MM.1S (cell line): Measurements from ENCODE around the gene ARFGEF3.
"Not testable (repeated sequence)": the region's sequence is repeated elsewhere in the genome, so short reads cannot be mapped to it uniquely, and the experiment has no call there.

Experiments
- DNase-seq: peaks from one replicate; pipeline ENCODE4 v3.0.0-alpha.2; 2015
- H2AFZ ChIP-seq: fragments of 300-600 bp; sonication (generic); 2 replicates; pipeline ENCODE4 v1.6.0; 2016; ENCODE audit warnings: antibody characterized with exemption, low read length
- H3F3A ChIP-seq: fragments of 300-600 bp; sonication (generic); 2 replicates; pipeline ENCODE4 v1.6.1; 2016; ENCODE audit warnings: mild to moderate bottlenecking, antibody characterized with exemption, low read length, moderate library complexity, mixed read lengths; ENCODE audit not compliant: insufficient read depth
- H3K27ac ChIP-seq: fragments of 300-600 bp; sonication (generic); 2 replicates; pipeline ENCODE4 v1.5.1; 2016; ENCODE audit warnings: mild to moderate bottlenecking, low read length
- H3K27me3 ChIP-seq: fragments of 300-600 bp; sonication (generic); replicated peaks from 2 replicates; pipeline ENCODE4 v1.6.0; 2016; ENCODE audit warnings: low read length; ENCODE audit not compliant: insufficient read depth
- H3K36me3 ChIP-seq: fragments of 300-600 bp; sonication (generic); replicated peaks from 2 replicates; pipeline ENCODE4 v1.6.1; 2016; ENCODE audit warnings: mild to moderate bottlenecking, low read length, mixed read lengths; ENCODE audit not compliant: insufficient read depth
- H3K4me1 ChIP-seq: fragments of 300-600 bp; sonication (generic); 2 replicates; pipeline ENCODE4 v1.6.1; 2016; ENCODE audit warnings: low read length, mixed read lengths
- H3K4me2 ChIP-seq: fragments of 300-600 bp; sonication (generic); 2 replicates; pipeline ENCODE4 v1.6.0; 2016; ENCODE audit warnings: low read depth, low read length
- H3K4me3 ChIP-seq: fragments of 300-600 bp; sonication (generic); 2 replicates; pipeline ENCODE4 v1.5.1; 2016; ENCODE audit warnings: low read length, mixed read lengths
- H3K79me2 ChIP-seq: fragments of 300-600 bp; sonication (generic); 2 replicates; pipeline ENCODE4 v1.6.1; 2016; ENCODE audit warnings: mixed run types, low read length, mixed read lengths
- H3K9ac ChIP-seq: fragments of 300-600 bp; sonication (generic); 2 replicates; pipeline ENCODE4 v1.6.1; 2016; ENCODE audit warnings: low read length, mixed read lengths
- H3K9me2 ChIP-seq: fragments of 300-600 bp; sonication (generic); replicated peaks from 2 replicates; pipeline ENCODE4 v1.6.1; 2016; ENCODE audit warnings: mild to moderate bottlenecking, low read length, mixed read lengths; ENCODE audit not compliant: insufficient read depth
- H3K9me3 ChIP-seq: fragments of 300-600 bp; sonication (generic); replicated peaks from 2 replicates; pipeline ENCODE4 v1.6.1; 2016; ENCODE audit warnings: mild to moderate bottlenecking, low read length, mixed read lengths; ENCODE audit not compliant: insufficient read depth
- H4K20me1 ChIP-seq: fragments of 300-600 bp; sonication (generic); 2 replicates; pipeline ENCODE4 v1.6.1; 2016; ENCODE audit warnings: mild to moderate bottlenecking, low read length, moderate library complexity, mixed read lengths; ENCODE audit not compliant: insufficient read depth
- CTCF ChIP-seq: fragments of 300-600 bp; sonication (generic); IDR thresholded peaks from 2 replicates; pipeline ENCODE4 v1.5.1; 2016; ENCODE audit warnings: antibody characterized with exemption, low read length, mixed read lengths
- EZH2 ChIP-seq: fragments of 300-600 bp; sonication (generic); optimal IDR thresholded peaks from 2 replicates; pipeline ENCODE3; 2017; ENCODE audit warnings: low read depth, mild to moderate bottlenecking, antibody characterized with exemption, low read length, mixed read lengths
- EZH2phosphoT487 ChIP-seq: fragments of 300-600 bp; sonication (generic); IDR thresholded peaks from 2 replicates; pipeline ENCODE4 v1.6.1; 2018; ENCODE audit warnings: antibody characterized with exemption, low read length

ARFGEF3 gene

GRCh38 chr6:138285800-138286199, 124.1 kb downstream of the ARFGEF3 start:
- H3K36me3 ChIP-seq = no peaks in the 10 kb centered on the region
- no peak overlapping the region for H2AFZ ChIP-seq
- no peaks in the 10 kb centered on the region for H3K9me2 ChIP-seq
- no peaks in the 10 kb centered on the region for H3K27me3 ChIP-seq
- H3F3A ChIP-seq = no peaks in the 10 kb centered on the region
- no peak overlapping the region for H3K4me2 ChIP-seq
- H3K9ac ChIP-seq = no peak overlapping the region
- no peaks in the 10 kb centered on the region for H3K79me2 ChIP-seq
- no peak overlapping the region for H3K4me3 ChIP-seq
- no peaks in the 10 kb centered on the region for H4K20me1 ChIP-seq
- H3K27ac ChIP-seq = no peak overlapping the region
- TF ChIP-seq EZH2phosphoT487 = no peak
- TF ChIP-seq EZH2 = no peak
- TF ChIP-seq CTCF = no peak
- H3K4me1 ChIP-seq = peaks cover 11% of the 10 kb centered on the region
- DNase-seq = no peak
- H3K9me3 ChIP-seq = no peaks in the 10 kb centered on the region

- Histone ChIP-seq H3K36me3 (no peaks in the 10 kb centered on the region), H3F3A (no peaks in the 10 kb centered on the region), H3K4me3 (no peak overlapping the region), H3K4me1 (peaks cover 11% of the 10 kb centered on the region), H3K27me3 (no peaks in the 10 kb centered on the region), H3K9me2 (no peaks in the 10 kb centered on the region), H2AFZ (no peak overlapping the region), H3K79me2 (no peaks in the 10 kb centered on the region), H3K9me3 (no peaks in the 10 kb centered on the region), H3K27ac (no peak overlapping the region), H3K9ac (no peak overlapping the region), H3K4me2 (no peak overlapping the region), H4K20me1 (no peaks in the 10 kb centered on the region)
- no peak for DNase-seq
- TF ChIP-seq EZH2 (no peak), EZH2phosphoT487 (no peak), CTCF (no peak)
Measured at GRCh38 chr6:138286698-138287097, 125.0 kb downstream of the ARFGEF3 start.

GRCh38 chr6:138287144-138287955, 125.6 kb downstream of the ARFGEF3 start:
- Histone ChIP-seq H3K4me3 (no peak overlapping the region), H3K27ac (no peak overlapping the region), H3K9ac (no peak overlapping the region), H3K36me3 (no peaks in the 10 kb centered on the region), H3K9me2 (no peaks in the 10 kb centered on the region), H3K9me3 (no peaks in the 10 kb centered on the region), H3K27me3 (no peaks in the 10 kb centered on the region), H3K4me1 (peaks cover 11% of the 10 kb centered on the region), H3K4me2 (no peak overlapping the region), H3F3A (no peaks in the 10 kb centered on the region), H4K20me1 (no peaks in the 10 kb centered on the region), H3K79me2 (no peaks in the 10 kb centered on the region), H2AFZ (no peak overlapping the region)
- DNase-seq = peak; percentile 66
- no peak for TF ChIP-seq EZH2
- peak; percentile 90 for TF ChIP-seq CTCF

- not testable (repeated sequence) for H3K4me2 ChIP-seq, H3K79me2 ChIP-seq
Measured at GRCh38 chr6:138288428-138289085, 126.8 kb downstream of the ARFGEF3 start.

More at GRCh38 chr6:138288428-138289085, 126.8 kb downstream of the ARFGEF3 start:
- not testable (repeated sequence) for H3K27ac ChIP-seq, H3K9me3 ChIP-seq, H3F3A ChIP-seq, H4K20me1 ChIP-seq, H3K9me2 ChIP-seq, H3K27me3 ChIP-seq, H3K9ac ChIP-seq, H2AFZ ChIP-seq, H3K4me3 ChIP-seq, H3K36me3 ChIP-seq, DNase-seq
- peaks cover 11% of the 10 kb centered on the region for H3K4me1 ChIP-seq
